Stimulated activated CD4-positive, alpha-beta T cell treated with anti-CD3 and anti-CD28 coated beads, Interleukin-4, amount 100 ng/mL, for 1 hour (primary cell): ENCODE measurements around the gene SLITRK1.

ENCODE experiments used
- DNase-seq: peaks from one replicate; pipeline ENCODE4 v3.0.0-alpha.2; 2020

Gene SLITRK1

GRCh38 chr13:83881917-83882605 lies at the start of gene SLITRK1:
Gene SLITRK1, minus strand, starts transcription at chr13:83882474. Its CDS starts 967 bp downstream, at chr13:83881507.
- DNase-seq, result no peak

GRCh38 chr13:83929157-83929556 lies 46.9 kb upstream of the SLITRK1 start:
- no peak for DNase-seq

GRCh38 chr13:83919775-83920174 lies 37.5 kb upstream of the SLITRK1 start:
- DNase-seq, result no peak

- DNase-seq, result no peak
Measured at GRCh38 chr13:83914368-83914767, 32.1 kb upstream of the SLITRK1 start.

- DNase-seq, result no peak
Measured at GRCh38 chr13:83907196-83907989, 25.1 kb upstream of the SLITRK1 start.

- DNase-seq, result no peak
Measured at GRCh38 chr13:83906240-83906820, 24.1 kb upstream of the SLITRK1 start.

- DNase-seq, result no peak
Measured at GRCh38 chr13:83905641-83906040, 23.4 kb upstream of the SLITRK1 start.

- DNase-seq, result no peak
Measured at GRCh38 chr13:83895994-83896580, 13.8 kb upstream of the SLITRK1 start.

GRCh38 chr13:83890358-83890757 lies 8.1 kb upstream of the SLITRK1 start:
- DNase-seq, result no peak

GRCh38 chr13:83884141-83884540 lies 1.9 kb upstream of the SLITRK1 start:
- no peak for DNase-seq

GRCh38 chr13:83883061-83883523 lies 818 bp upstream of the SLITRK1 start:
- no peak for DNase-seq

- no peak for DNase-seq
Measured at GRCh38 chr13:83882606-83882959, 309 bp upstream of the SLITRK1 start.

- DNase-seq, result no peak
Measured at GRCh38 chr13:83881140-83881684, 1.1 kb downstream of the SLITRK1 start.

GRCh38 chr13:83880275-83881139 lies 1.8 kb downstream of the SLITRK1 start:
- no peak for DNase-seq

- no peak for DNase-seq
Measured at GRCh38 chr13:83879431-83880171, 2.7 kb downstream of the SLITRK1 start.

GRCh38 chr13:83878691-83879430 lies 3.4 kb downstream of the SLITRK1 start:
- no peak for DNase-seq

GRCh38 chr13:83877651-83878355 lies 4.5 kb downstream of the SLITRK1 start:
- DNase-seq, result no peak

GRCh38 chr13:83876546-83876945 lies 5.7 kb downstream of the SLITRK1 start:
- DNase-seq, result no peak

- no peak for DNase-seq
Measured at GRCh38 chr13:83867708-83868107, 14.6 kb downstream of the SLITRK1 start.
